ENCODE measurements around the gene PIGL.

DNA sequence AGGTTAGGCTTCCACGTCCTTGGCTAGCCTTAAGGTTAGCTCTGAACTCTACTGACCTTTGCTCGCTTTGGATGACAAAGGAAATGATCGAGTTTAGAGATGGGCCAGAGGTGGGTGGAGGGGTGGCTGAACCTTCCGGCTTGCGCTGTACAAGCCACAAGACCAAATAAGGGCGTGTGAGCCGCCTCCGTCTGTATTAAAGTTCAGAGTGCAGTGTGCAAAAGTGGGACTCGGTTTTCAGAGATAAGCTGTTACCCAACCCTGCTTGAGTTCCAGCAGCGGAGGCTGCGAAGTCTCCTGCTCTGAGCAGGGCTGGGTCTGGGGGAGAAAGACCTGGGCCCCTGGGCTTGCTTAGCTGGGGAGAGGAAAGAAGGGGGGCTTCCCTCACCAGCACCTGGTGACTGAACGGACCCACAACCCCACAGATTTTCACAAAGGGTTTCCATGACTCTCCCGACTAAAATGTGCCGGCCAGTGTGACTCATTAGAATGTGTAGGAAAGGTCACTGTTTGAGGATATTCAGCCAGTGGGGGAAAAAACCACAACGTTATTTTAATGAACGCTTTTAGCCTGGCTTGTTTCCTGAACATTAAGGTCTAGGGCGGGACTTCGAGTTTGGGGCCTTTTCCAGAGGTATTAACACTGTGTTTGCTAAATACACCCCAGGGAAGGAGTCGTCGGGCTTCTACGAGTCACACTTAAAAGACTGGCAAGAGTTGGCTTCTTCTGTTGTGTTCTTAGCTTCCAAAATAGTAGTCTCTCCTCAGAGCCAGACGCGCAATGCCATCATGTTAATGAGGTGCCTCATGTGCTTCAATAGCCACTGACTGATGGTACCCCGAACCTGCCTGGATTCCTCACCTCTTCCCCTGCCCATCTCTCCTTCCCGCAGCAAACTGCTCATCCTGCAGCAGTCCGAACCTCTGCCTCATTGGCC, 69.3 kb downstream of the PIGL start:
- TF ChIP-seq POLR2A (IDR thresholded peaks at IDR 0.05; ENCODE audit: low read depth, low read length) (peak; percentile 87), PAX5 (IDR thresholded peaks at IDR 0.05; ENCODE audit: insufficient read depth, low read length, severe bottlenecking) (no peak), POLR2AphosphoS5 (IDR thresholded peaks at IDR 0.05; ENCODE audit: low read depth, low read length) (peak; percentile 87)

All from GM12891 (cell line).